HUES48 (cell line): Measurements from ENCODE around the gene STK39.
"Not testable (repeated sequence)": the region's sequence is repeated elsewhere in the genome, so short reads cannot be mapped to it uniquely, and the experiment has no call there.

ENCODE experiments used
- H3K27ac ChIP-seq: one replicate; pipeline ENCODE4 v1.7.0; 2013; ENCODE audit warnings: low read depth, low read length, inconsistent platforms
- H3K27me3 ChIP-seq: 2 replicates; pipeline ENCODE4 v1.6.1; 2013; ENCODE audit warnings: mild to moderate bottlenecking, low read length; ENCODE audit not compliant: control insufficient read depth, insufficient read depth
- H3K36me3 ChIP-seq: 2 replicates; pipeline ENCODE4 v1.6.1; 2013; ENCODE audit warnings: low read length; ENCODE audit not compliant: control insufficient read depth, insufficient read depth
- H3K4me1 ChIP-seq: 2 replicates; pipeline ENCODE4 v1.6.1; 2013; ENCODE audit warnings: mild to moderate bottlenecking, low read length; ENCODE audit not compliant: control insufficient read depth, insufficient read depth
- H3K4me3 ChIP-seq: 2 replicates; pipeline ENCODE4 v1.5.1; 2013; ENCODE audit warnings: mild to moderate bottlenecking, low read depth, low read length
- H3K9ac ChIP-seq: 2 replicates; pipeline ENCODE4 v1.6.1; 2013; ENCODE audit warnings: mild to moderate bottlenecking, low read depth, low read length, moderate library complexity
- H3K9me3 ChIP-seq: 2 replicates; pipeline ENCODE4 v1.6.1; 2013; ENCODE audit warnings: low read length; ENCODE audit not compliant: control insufficient read depth, insufficient read depth

The STK39 gene

DNA sequence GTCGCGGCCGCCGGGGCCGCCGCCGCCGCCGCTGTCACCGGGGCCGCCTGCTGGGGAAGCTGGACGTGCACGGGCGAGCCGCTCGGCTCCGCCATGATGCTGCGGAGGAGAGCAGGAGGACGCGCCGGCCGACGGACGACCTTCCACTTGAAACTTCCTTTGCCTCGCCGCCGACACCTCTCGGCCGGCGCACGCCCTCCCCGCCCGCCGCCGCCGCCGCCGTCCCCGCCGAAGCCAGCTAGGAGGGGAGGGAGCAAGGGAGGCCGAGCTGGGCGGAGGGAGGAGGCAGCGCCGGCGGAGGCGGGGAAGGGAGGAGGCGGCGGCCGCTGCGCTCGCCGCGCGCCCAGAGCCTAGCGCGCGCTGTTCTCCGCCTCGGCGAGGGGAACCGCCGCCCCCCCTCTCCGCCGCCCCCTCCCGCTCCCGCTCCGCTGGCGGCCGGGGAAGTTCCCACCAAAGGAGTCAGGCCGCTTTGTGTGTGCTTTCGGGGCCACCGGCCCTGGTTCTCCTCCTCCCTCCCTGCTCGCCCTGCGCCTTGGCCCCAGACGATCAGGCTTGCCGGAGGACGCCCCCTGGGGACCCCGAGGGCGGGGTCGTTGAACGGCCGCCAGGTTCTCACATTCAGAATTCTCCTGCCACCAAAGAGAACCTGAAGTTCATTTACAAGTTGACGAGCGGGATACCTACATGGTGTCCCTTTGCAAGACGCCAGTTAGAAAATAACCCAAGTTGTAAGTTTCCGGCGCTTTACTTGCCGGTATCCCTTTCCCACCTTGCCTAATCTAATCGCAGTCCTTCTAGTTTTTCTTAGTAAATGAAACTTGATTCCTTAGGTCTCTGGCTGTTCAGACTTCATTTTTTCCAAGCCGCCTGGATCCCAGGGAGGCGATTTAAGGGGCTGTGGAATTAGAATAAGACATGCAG lies at the start of gene STK39:
Gene STK39, minus strand, starts transcription at position 255 of the 921 bp plus-strand sequence. Its CDS starts 160 bp downstream, at position 95.
- H3K27me3 ChIP-seq: no peaks in the 10 kb centered on the region
- peak within 1 kb of the TSS; percentile 70 for H3K9ac ChIP-seq
- peaks cover 40% of the 10 kb centered on the region for H3K4me1 ChIP-seq
- no peaks in the 10 kb centered on the region for H3K9me3 ChIP-seq
- H3K4me3 ChIP-seq: peak within 1 kb of the TSS; percentile 81
- peak within 1 kb of the TSS; percentile 93 for H3K27ac ChIP-seq
- H3K36me3 ChIP-seq: no peaks in the 10 kb centered on the region

DNA sequence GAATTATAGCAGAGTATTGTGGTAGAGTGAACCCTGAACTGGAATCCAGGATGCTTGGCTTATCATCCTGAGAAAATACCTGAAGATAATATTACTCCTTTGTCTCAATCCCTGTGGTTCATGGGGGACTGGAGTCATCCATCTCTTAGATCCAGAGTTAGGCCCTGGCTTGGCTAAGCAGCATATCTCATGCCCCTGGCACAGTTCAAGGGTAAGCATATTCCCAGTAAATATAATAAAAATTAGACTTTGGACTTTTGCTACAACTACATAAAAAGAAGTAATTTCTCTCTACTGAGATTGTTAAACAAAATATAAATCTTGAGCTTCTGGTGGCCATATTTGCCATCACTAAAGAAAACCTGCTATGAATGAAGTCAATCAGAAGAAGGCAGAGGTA lies 47.7 kb upstream of the STK39 start:
- Histone ChIP-seq H3K36me3 (no peaks in the 10 kb centered on the region), H3K27me3 (no peaks in the 10 kb centered on the region), H3K27ac (no peak overlapping the region)

DNA sequence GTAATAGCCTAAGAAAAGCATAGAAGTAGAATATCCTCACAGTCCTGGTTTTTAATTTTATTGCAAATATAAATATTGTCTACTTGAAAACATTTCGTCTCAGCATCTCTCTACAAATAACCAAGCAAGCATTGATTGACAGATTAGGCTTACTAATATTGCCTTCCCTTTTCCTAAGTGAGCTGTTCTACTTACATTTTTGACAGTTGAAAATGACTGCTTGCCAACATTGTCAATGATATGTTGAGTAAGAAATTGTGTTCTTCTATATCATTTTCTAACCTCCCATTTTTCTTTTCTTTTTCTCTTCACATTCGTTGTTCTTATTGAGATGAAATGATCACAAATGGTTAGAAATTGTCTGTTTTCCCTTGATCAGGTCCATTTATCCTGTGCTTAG lies 47.0 kb upstream of the STK39 start:
- Histone ChIP-seq H3K9me3 (no peaks in the 10 kb centered on the region), H3K4me3 (no peak overlapping the region), H3K36me3 (no peaks in the 10 kb centered on the region), H3K9ac (no peak overlapping the region), H3K27me3 (no peaks in the 10 kb centered on the region), H3K4me1 (no peaks in the 10 kb centered on the region), H3K27ac (no peak overlapping the region)

More for the DNA sequence above, 47.7 kb upstream of the STK39 start:
- Histone ChIP-seq H3K4me3 (no peak overlapping the region), H3K4me1 (no peaks in the 10 kb centered on the region), H3K9me3 (no peaks in the 10 kb centered on the region), H3K9ac (no peak overlapping the region)

- Histone ChIP-seq H3K27ac (no peak overlapping the region), H3K9me3 (no peaks in the 10 kb centered on the region)
Measured at GRCh38 chr2:168293766-168294165, 46.4 kb upstream of the STK39 start.

DNA sequence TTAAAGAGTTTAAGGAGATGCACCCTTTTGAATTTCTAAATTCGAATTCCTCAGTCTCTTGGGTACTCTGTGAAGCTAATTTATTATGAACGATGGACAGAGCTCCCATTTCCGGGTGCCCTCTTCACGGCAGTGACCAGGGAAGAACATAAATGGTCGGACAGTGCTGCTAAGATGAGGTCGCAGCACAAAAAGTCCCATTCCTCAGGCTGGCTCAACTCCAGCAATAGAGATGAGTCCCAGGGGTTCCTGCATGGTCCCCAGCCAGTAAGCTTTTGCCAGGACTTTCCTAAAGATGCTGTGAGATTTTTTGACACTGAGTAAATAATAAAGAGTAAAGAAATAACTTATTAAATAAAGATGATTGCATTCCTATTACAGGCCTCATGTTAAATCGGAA lies 43.0 kb upstream of the STK39 start:
- H3K36me3 ChIP-seq: no peaks in the 10 kb centered on the region
- no peaks in the 10 kb centered on the region for H3K4me1 ChIP-seq
- H3K9ac ChIP-seq: no peak overlapping the region
- H3K4me3 ChIP-seq: no peak overlapping the region
- no peak overlapping the region for H3K27ac ChIP-seq
- H3K27me3 ChIP-seq: no peaks in the 10 kb centered on the region
- no peaks in the 10 kb centered on the region for H3K9me3 ChIP-seq

More at GRCh38 chr2:168293766-168294165, 46.4 kb upstream of the STK39 start:
- H3K36me3 ChIP-seq: no peaks in the 10 kb centered on the region
- no peaks in the 10 kb centered on the region for H3K27me3 ChIP-seq
- H3K9ac ChIP-seq: no peak overlapping the region
- no peak overlapping the region for H3K4me3 ChIP-seq
- H3K4me1 ChIP-seq: no peaks in the 10 kb centered on the region

DNA sequence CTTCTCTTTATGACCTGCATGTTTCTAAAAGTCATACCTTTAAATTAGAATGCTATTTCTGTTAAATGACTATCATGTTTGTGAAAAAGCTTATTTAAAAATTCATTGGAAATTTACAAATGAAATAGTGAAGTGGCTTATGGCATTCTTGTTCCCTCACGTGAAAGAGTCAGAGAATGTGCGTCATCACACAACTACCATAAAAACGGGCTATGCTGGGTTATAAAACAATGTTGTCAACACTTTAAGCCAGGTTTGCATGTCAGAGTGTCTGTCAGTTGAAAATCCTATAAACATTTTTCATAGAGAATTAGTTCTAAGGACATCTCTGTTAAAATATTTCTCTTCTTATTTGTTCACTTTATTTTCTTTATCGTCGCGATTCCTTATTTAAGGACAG lies 42.5 kb upstream of the STK39 start:
- Histone ChIP-seq H3K9me3 (no peaks in the 10 kb centered on the region), H3K9ac (no peak overlapping the region)

DNA sequence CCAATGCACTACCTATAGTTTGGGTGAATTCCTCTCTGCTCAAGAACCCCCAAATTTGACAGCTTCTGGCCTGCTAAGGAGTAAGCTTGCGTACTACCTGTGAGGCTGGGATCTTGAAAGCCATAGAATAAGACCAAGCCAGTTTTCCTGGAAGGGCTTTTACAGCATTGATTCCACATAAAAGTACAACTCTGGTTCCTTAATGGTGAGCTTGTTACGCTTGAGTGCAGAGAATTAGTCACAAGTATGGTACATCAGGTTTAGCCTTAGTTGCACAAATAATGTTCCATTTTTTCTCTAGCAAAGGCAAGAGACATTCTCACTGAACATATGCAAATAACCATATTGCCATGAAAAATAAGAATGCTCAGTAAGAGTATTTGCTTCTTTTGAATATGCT lies 39.1 kb upstream of the STK39 start:
- no peaks in the 10 kb centered on the region for H3K27me3 ChIP-seq
- H3K4me1 ChIP-seq: no peaks in the 10 kb centered on the region
- no peaks in the 10 kb centered on the region for H3K9me3 ChIP-seq
- H3K36me3 ChIP-seq: no peaks in the 10 kb centered on the region
- no peak overlapping the region for H3K9ac ChIP-seq
- H3K4me3 ChIP-seq: no peak overlapping the region
- no peak overlapping the region for H3K27ac ChIP-seq

More for the DNA sequence above, 42.5 kb upstream of the STK39 start:
- Histone ChIP-seq H3K4me1 (no peaks in the 10 kb centered on the region), H3K27me3 (no peaks in the 10 kb centered on the region), H3K4me3 (no peak overlapping the region), H3K27ac (no peak overlapping the region), H3K36me3 (no peaks in the 10 kb centered on the region)

DNA sequence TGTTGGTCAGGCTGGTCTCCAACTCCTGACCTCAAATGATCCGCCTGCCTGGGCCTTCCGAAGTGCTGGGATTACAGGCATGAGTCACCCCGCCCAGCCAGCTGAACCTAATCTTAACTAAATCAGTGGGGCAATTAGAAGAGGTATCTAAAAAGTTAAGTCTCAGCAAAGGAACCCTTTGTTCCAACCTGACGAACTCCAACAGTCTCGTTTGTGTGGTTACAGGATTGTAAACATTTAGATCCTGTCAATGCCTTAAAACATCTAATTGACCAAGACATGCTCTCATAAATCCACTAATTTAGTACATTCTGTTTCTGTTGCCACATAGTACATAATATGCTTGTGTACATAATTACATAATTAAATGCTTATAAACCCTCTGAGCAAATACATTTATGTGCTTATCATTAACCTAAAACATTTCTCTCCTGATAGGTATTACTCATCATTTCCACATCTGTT lies 31.1 kb upstream of the STK39 start:
- H3K9ac ChIP-seq: no peak overlapping the region
- no peaks in the 10 kb centered on the region for H3K27me3 ChIP-seq
- no peaks in the 10 kb centered on the region for H3K36me3 ChIP-seq
- no peaks in the 10 kb centered on the region for H3K4me1 ChIP-seq
- H3K27ac ChIP-seq: no peak overlapping the region
- H3K9me3 ChIP-seq: no peaks in the 10 kb centered on the region
- H3K4me3 ChIP-seq: no peak overlapping the region

- Histone ChIP-seq H3K9ac (no peak overlapping the region), H3K9me3 (no peaks in the 10 kb centered on the region), H3K27ac (no peak overlapping the region), H3K36me3 (no peaks in the 10 kb centered on the region), H3K4me1 (no peaks in the 10 kb centered on the region), H3K27me3 (no peaks in the 10 kb centered on the region), H3K4me3 (no peak overlapping the region)
Measured at GRCh38 chr2:168277276-168277675, 29.9 kb upstream of the STK39 start.

- no peaks in the 10 kb centered on the region for H3K4me1 ChIP-seq
- H3K27me3 ChIP-seq: no peaks in the 10 kb centered on the region
- no peak overlapping the region for H3K4me3 ChIP-seq
- H3K36me3 ChIP-seq: no peaks in the 10 kb centered on the region
- H3K27ac ChIP-seq: no peak overlapping the region
- no peaks in the 10 kb centered on the region for H3K9me3 ChIP-seq
- no peak overlapping the region for H3K9ac ChIP-seq
Measured at GRCh38 chr2:168272225-168272624, 24.8 kb upstream of the STK39 start.

- H3K36me3 ChIP-seq, H3K9me3 ChIP-seq, H3K4me1 ChIP-seq: not testable (repeated sequence)
Measured at GRCh38 chr2:168262926-168263325, 15.5 kb upstream of the STK39 start.

More at GRCh38 chr2:168262926-168263325, 15.5 kb upstream of the STK39 start:
- not testable (repeated sequence) for H3K27me3 ChIP-seq, H3K27ac ChIP-seq, H3K4me3 ChIP-seq, H3K9ac ChIP-seq
